Epidermal melanocyte (primary cell): ENCODE results near the gene STX1A.

ENCODE experiments used
- DNase-seq: peaks from one replicate; pipeline ENCODE4 v3.0.0; 2011; ENCODE audit warnings: low spot score; ENCODE audit not compliant: insufficient read length

The STX1A gene

DNA sequence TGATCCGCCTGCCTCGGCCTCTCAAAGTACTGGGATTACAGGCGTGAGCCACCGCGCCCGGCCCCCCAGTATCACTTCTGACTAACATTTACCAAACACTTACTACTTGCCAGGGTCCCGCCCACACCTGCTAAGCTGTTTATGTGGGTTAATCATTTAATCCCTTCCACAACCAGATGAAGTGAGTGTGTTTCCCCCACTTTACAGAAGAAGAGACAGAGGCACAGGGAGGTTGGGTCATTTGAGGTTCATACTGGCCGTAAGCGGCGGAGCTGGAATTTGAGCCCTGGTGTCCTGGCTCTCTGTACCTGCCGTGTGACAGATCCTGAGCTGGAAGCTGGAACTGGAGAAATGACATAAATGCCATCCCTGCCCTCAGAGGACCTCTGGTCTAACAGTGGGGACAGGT lies 66.9 kb downstream of the STX1A start:
- no peak for DNase-seq

DNA sequence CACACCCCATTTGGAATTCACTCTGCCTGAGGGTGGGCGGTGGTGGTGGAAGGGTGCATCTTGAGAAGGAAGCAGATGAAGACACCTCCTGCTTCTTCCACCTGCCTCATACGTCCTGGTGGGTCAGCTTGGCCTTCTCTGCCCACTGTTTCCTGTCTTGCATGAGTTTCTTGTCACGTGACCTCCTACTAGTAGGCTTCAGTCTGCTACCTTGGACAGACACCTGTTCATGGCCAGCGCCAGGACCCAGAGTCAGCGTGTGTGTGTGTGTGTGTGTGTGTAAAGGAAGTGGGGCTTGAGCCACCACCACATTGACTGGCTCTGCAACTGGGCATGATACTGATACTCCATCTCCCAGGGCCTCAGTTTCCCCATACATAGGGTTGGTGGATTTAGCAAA lies 68.9 kb downstream of the STX1A start:
- DNase-seq, result no peak

GRCh38 chr7:73649576-73649975 lies 69.9 kb downstream of the STX1A start:
- no peak for DNase-seq
